Retina (tissue), 1 donor: ENCODE results near the gene KAZN.

ENCODE experiments used
- DNase-seq: peaks from one replicate; pipeline ENCODE4 v3.0.0-alpha.2; 2016

KAZN gene

DNA sequence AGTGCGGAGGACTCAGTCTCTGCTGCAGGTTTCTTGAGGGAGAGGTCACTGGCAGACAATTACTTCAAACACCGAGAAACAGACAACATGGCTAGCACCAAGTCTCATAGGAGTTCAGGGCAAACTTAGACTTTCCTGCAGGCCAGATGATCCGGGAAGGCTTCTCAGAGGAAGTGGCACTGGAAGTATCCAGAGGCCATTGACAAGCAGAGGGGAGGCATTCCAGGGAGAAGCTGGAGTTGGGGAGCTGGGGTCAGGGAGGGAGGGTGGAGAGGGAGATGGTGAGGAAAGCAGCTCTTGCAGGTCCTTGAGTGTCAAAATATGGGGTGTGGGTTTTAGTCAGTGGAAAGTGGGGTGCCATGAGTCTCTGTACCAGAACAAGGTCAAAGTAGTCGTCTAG is 147.9 kb downstream of the KAZN start:
- DNase-seq = no peak

DNA sequence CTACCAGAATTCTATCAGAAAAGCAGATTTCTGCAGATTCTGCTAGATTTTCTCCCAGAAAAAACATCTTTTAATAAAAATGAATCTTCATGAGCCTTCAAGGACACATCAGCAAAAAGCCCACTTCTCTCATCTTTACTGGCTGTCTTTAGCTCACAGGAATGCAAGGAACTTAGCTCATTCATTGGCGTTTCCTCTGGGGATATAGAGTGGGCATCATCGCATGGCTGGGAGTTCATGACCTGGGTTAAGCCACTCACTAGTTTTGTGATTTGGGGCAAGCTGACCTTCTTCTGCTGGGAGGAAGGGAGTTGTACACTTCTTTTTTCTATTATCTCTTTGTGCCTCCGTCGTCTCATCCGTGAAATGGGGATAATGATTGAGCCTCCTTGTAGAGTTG is 149.7 kb downstream of the KAZN start:
- DNase-seq = no peak

DNA sequence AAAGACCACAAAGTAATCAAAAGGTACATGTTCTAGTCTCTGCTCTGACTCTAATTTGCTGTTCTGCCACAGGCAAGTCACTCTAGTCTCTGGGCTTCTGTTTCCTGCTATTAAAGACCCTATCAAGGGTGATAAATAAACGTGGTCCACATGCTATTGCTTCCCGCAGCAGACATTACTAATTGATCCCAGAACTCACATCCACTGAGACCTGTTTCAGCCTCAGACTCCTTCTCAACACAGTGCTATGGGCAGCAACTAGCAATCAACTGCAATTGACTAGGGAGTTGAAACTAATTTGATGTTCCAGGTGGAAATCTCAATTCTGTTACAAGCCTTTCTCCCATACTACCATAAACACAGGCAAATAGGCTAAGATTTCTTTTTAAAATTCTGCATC is 150.5 kb downstream of the KAZN start:
- DNase-seq = no peak

DNA sequence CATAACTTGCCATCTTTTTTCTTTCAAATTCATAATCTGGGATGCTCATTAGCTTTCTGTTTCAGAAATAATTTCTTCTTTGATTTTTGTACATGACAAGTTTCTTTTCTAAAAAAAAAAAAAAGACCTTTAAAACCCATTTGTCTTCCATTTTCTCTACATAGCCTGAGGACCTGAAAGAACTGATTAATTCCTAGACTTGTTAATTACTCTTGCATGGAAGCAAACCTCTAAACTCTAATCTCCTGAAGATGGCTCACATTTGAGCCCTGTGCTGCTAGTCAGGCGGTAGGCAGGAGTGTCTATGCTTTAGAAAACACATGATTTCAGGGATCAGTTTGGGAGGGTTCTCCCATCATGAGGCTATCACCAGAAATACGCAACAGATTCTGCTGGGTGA is 152.0 kb downstream of the KAZN start:
- no peak for DNase-seq

DNA sequence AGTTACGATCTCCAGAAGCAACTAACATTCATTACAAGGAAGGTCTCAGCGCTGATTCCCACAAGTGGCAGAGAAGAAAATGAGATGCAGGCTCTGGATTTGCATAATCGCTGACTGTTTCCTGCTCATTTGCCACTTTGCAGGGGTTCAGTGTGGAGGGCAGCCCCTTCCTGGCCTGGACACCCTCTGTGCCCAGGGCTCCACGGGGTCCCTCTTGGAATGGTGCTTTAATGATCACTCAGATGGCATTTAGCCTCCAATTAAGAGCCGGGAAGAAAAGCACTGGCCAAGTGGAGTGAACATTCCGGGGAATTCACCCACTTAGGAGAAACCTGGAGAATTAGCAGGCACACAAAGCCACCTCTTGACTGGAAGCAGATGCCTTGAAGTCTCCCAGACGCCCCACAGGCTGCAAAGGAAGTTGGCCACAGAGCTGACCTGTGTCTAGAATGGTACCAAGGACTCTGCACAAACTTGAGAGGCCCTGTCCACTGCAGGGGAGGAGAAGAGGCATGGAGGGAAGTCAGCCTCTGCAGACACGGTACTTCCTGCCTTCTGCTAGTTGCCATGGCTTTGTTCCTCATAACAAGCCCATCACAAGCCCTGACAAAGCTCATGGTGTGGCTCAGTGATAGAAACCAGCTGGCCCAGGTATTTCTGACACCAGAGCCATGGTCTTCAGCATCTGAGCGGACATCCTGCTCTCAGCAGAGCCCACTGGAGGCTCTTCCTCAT is 157.2 kb downstream of the KAZN start:
- DNase-seq = peak; percentile 65

DNA sequence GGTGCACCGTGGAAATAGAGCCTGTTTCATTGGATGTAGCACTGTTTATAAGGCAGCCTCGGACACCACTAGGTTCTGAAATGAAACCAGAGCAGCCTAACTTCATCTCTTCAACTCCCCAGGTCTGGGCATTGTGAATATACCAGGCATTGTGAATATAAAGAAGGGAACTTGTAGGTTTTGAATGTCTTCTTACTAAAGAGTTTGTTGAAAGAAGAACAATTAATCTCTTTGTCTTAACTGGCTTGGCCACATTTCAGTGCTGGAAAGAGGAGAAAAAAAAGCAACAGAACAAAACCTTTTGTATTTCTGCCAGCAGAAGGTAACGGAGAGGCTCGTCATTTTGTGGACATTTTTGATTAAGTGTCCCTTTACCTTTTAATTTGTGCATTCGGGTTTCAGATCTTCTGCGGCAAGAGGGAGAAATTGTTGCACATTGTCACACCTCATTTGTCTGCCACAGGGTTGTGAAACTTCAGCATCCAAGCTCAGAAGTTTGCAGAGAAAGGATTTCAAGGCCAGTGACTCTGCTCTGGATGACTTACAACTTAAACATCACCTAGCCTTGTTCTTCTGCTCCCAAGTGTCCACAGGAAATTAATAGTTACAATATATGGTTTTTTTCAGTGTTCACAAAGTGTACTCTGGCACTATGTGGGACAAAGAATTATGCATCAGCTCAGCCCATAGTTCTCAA is 158.3 kb downstream of the KAZN start:
- no peak for DNase-seq

DNA sequence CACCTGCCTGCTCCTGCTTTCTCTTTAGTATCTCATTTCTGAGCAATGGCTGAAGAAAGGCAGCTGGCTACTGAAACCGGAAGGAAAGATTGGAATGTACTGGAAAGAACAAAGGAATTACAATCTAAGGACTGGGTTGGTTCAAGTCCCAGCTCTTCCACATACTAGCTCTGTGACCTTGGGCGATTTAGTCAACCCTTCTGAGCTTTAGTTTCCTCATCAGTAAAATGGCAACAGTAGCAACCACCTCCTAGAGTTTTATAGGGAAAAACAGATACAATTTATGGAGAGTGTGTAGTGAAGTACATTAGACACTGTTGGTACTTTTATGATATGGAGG is 158.8 kb downstream of the KAZN start:
- no peak for DNase-seq

DNA sequence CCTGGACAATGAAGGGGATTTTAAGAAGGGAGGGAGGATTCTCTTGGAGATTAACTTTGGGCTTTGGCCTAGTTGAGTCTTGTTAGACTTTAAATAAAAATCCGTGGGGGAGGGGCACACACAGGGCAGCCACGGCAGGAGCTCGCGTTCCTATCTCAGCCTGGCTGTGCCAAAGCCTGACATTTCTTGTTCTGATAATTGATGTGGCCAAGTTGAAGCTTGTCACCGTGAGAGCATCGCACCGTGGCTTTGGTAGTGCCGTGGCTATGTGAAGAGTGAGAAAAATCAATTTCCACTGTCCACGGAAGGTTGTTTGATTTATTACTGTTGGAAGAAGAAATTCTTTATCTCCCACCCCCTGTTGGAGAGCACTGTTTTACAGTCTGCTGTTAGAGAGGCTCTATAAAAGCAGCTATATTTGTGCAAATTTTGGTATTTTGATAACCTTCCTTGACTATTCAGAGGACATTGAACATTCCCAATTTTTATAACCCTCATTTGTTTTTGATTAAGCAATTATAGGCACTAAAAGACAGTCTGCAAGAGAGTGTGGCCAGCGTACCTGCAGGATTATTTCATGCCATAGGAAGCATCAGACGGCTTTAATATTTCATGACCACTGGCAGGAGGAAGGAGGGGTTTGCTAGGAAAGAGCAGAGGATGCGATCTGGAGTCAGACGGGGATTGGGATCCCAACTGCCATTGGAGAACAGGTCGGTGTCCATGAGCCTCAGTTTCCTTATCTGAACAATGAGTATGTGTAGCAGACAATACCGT is 160.7 kb downstream of the KAZN start:
- DNase-seq = peak; percentile 49

DNA sequence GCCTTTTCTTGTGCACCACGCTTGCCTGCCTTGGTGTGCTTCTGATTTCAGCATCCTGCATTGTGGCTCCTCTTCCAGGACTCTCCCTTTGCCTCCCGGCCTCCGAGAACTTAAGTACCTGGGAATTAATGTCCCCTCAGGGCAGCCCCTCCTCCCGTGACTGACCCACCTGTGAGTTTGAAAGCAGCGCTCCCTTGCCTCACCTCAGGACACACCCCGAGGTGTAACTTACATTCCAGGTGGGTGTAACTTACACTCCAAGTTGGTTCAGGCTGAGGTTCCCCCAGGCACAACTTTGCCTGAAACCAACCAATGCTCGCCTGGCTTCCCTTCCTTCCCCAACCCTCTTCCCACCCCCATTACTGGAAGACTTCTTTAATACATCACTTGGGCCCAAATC is 161.4 kb downstream of the KAZN start:
- DNase-seq = no peak

DNA sequence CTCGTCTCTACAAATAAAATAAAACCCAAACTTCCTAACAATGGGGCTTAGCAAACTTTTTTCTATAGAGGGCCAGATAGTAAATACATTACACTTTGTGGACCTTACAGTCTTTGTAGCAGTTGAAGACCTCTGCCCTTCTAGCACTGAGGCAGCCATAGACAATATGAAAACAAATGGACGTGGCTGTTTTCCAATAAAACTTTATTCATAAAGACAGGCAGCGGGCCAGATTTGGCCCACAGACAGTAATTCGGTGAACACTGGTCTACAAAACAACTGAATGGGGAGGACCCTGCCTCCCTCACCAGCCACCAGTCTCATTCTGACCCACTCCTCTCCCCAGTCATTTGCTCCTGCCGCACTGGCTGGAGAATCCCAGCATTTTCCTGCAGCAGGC is 162.3 kb downstream of the KAZN start:
- no peak for DNase-seq

DNA sequence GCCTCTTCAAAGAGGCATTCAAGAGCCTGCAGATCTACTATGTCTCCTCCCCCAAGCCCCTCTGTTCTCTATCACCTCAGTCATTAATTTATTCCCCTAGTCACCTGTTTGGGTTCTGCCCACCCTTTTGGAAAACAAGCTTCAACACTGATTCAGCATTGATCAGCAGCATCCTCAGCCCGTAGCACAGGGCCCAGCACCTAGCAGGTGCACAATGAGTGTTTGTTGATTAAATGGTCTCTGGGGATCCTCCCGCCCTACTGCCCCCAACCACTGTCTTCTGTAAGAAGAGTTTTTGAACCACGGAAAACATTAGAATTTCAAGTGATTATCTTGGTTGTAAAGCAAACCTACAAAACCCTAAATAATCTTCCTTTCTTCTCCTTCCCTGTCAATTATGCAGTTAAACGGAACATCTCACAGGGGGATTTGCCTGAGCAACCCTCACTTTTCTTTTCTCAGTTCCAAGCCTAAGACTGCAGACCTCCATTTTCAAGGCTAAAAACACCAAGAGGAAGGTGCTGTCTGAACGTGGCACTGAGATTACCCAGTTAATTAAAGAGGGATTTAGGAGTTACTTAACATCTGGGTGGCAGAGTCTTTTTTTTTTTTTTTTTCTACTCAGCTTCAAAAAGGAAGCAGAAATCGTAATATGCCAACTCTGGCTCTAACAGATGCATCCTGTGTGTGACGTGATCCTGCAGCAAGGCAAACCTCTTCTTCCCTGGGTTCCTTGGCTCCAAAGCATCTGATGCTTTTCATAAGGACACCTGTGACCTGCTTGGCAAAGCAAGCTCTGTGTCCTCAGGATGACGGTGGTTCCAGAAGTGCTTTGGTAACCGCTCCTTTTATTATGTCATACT is 163.0 kb downstream of the KAZN start:
- no peak for DNase-seq

DNA sequence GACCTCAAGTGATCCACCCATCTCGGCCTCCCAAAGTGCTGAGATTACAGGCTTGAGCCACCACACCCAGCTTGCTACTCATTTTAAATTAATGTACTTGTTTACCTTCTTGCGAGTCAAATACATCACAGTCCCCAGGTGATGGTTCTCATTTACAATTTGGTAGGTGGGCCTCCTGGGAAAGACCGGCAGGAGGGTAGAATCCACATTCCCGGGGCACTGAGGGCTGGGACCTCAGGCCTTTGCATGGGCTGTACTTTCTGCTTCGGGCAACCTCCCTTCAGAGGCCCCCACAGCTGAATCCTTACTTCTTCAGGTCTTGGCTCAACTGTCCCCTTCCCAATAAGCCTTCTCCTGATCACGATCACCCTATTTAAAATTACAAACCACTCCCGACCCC is 165.5 kb downstream of the KAZN start:
- no peak for DNase-seq

DNA sequence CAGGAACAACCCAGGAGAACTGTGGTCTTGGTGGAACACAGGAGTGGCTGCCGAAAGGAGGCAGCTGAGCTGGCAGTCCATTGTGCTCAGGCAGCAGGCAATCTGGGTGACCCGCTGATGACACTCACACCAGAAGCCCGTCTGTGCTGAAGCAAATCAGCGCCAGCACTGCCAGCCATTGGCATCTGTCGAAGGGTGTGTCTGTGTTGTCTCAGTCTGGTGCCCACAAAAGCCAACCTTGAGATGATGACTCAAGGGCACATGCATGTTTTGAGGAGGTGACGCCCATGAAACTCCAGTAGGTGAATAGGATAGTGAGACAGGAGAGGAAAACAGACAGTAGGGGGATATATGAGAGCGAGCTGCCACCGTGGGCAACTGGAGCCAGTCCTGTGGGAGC is 167.3 kb downstream of the KAZN start:
- DNase-seq = no peak

DNA sequence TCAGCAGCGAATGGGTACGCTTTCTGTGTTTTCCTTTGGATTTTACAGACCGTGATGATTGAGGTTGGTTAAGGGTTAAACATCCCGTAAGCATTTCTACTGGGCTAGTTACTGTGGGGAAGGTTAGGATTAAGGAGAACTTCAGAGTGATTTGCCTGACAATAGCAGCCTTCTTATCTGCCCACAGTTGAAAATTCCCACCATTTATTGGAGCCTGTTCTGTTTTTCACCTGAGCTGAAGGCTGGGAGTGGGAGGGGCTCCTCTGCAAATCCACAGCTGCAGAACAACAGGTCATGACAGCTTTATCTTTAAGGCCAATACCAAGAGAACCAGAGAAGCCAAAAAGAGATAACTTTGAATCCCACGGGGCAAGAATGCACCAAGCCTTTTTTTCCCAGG is 168.6 kb downstream of the KAZN start:
- DNase-seq = no peak

DNA sequence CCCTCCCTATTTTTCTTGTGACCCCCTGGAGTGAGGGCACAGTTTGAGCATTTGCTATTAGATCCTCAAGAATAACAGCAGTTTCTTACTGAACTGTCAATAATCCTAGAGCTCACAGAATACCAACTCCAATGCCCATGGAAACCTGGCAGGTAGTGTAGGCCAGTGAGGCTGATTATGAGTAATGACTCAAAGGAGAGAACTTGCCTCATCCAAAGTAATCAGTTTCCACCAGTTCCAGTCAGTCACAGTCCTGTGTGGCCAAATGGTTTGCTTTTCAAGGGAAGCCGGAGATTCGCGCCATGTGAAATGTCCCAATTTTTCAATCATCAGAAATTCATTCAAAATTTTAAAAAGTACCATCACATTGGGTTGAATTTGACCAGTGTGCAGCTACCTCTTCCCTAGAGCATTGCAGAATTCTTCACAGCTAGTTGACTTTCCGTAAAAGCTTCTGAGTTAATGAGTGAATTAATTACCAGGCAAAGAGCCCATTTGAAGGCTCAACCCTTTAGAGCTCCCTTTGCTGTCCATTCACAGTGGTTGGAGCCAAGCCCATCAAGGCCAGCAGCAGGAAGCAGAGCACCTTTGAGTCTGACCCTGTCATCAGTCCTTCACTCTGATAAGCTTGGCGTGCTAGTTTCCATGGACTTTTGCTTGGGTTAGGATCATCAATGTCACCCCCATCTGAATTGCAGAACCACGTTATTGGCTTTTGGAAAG is 170.3 kb downstream of the KAZN start:
- DNase-seq = no peak

DNA sequence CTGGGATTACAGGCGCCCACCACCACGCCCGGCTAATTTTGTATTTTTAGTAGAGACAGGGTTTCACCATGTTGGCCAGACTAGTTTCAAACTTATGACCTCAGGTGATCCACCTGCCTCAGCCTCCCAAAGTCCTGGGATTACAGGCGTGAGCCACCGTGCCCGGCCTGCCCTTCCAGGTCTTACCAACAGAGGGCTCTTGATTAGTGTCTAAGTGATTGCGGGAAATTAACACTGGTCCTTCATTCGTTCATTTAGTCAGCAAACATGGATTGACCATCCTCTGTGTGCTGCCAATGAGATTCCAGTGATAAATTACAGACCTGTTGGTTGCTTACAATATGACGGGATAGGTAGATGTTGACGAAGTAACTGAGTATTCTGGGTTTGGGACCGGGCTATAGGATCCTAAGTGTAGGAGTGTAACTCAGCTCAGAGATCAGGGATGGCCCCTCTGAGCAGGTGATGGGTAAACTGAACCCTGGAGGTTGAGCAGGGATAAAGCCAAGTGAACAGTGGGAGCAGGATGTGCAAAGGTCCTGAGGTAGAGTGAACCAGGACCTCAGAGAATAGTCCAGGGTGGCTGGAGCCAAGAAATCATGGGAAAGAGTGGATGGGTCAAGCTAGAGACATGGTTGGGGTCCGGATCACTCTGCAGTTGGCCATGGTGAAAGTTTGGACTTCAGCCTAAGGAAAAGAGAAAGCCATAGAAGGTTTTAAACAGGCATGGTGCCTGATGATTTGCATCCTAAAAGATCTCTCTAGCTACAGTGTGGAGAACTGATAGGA is 171.2 kb downstream of the KAZN start:
- no peak for DNase-seq

DNA sequence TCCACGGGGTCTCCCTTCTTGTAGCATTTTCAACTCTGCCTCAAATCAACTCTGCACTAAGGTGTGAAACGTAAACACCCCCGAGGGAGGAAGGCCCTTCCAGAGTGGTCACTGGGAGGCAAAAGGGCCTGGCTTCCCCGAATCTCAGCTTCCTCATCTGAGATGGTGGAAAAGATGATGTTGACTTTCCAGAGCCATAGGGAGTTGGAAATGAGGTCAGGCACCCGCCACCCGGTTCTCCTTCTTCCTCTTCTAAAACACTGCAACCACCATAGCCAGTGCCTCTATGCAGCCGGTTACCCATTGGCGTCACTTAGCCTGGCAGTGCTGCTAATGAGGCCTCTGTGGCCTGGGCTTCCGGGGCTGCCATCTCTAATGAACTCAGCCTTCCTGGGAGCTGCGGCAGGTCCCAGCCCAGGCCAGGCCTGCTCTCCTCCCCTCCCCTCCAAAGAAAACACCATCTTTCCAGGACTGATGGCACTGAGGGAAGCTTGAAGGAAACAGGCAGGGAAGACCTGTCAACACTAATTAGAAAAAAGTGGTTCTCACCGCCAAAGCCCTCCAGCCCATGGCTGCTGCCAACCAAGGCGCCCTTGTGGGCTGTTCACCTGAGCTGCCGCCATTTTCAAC is 175.0 kb downstream of the KAZN start:
- peak; percentile 71 for DNase-seq

DNA sequence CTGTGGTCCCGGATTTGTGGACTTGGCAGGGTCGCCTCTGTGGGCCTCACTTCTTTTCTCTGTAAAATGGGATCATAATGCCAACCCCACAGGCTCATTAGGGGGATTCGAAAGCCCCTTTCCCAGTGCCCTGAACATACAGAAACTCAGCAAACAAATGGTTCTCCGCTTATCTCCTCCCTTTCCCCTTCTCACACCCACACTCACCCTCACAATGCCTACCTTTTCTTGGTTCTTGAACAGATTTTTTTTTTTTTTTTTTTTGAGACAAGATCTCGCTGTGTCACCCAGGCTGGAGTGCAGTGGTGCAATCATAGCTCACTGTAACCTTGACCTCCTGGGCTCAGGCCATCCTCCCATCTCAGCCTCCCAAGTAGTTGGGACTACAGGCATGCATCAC is 175.7 kb downstream of the KAZN start:
- DNase-seq = no peak

DNA sequence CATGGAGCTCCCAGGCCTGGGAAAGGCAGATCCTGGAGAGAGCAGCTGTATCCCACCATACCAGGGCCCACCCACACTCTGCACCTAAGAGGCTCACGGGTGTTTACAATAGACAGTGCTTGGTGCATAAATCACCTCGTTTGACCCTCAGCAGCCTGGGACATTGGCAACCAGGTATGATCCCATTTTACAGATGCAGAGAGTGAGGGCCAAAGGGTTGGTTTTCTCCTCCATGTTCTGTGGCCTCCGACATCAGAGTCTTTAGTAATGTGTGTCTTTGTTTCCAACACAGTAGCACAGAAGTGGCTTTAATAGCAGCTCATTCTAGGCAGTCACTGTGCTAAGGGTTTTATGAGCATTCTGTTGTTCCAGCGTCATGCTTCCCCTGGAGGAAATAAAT is 176.5 kb downstream of the KAZN start:
- no peak for DNase-seq

DNA sequence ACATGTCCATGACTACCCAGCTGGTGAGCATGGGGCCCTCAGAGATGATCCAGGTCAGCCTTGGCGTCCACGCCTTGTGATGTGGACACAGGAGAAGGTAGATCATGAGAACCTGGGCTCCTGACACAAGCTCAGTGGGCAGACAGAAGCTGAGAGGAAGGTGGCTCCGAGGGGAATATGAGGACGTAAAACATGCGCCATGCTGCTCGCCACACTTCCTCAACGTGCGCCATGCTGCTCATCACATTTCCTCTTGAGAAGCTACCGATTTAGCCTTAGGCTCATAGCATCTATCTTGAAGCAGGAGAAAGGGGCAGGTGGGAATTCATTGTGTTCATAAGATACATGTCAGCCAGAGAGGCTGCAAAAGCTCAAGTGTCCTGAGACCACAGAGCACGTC is 176.9 kb downstream of the KAZN start:
- no peak for DNase-seq
